Osteocyte (in vitro differentiated cells): Measurements from ENCODE around the gene FHOD3. TPM values are rescaled to one million over a fixed set of nuclear protein-coding genes. Genes with fewer than 3 reads are reported as not detected.

ENCODE experiments used
- DNase-seq: peaks from one replicate; pipeline ENCODE4 v3.0.0; 2021; ENCODE audit warnings: mixed read lengths; ENCODE audit not compliant: unreplicated experiment; ENCODE audit errors: extremely low spot score
- H3K27ac Mint-ChIP-seq: one replicate; pipeline ENCODE4 v1.8.0; 2021; ENCODE audit warnings: mild to moderate bottlenecking, mixed read lengths; ENCODE audit not compliant: unreplicated experiment
- H3K27me3 Mint-ChIP-seq: one replicate; pipeline ENCODE4 v1.8.0; 2021; ENCODE audit warnings: mixed read lengths; ENCODE audit not compliant: unreplicated experiment
- H3K36me3 Mint-ChIP-seq: one replicate; pipeline ENCODE4 v1.8.0; 2021; ENCODE audit warnings: mixed read lengths; ENCODE audit not compliant: unreplicated experiment
- H3K4me1 Mint-ChIP-seq: one replicate; pipeline ENCODE4 v1.8.0; 2021; ENCODE audit warnings: mixed read lengths; ENCODE audit not compliant: unreplicated experiment
- H3K4me3 Mint-ChIP-seq: one replicate; pipeline ENCODE4 v1.8.0; 2021; ENCODE audit warnings: mild to moderate bottlenecking, moderate library complexity, mixed read lengths; ENCODE audit not compliant: unreplicated experiment
- H3K9me3 Mint-ChIP-seq: one replicate; pipeline ENCODE4 v1.8.0; 2021; ENCODE audit warnings: mixed read lengths; ENCODE audit not compliant: unreplicated experiment
- total RNA-seq: library from RNA; stranded (reverse); gene quantifications from 2 replicates; pipeline ENCODE4 v1.2.1, GENCODE V29; 2021
- TF ChIP-seq, protein P1 (sequence below): fragments of 200-600 bp; sonication (generic); IDR thresholded peaks from 2 replicates; pipeline ENCODE4 v1.5.0; 2021; ENCODE audit warnings: antibody characterized with exemption, mild to moderate bottlenecking, moderate library complexity

FHOD3 gene
- total RNA-seq, 1 donor from 2014 or later: 1.2 TPM

- Mint-ChIP-seq H3K9me3 (no peaks in the 10 kb centered on the region), H3K4me1 (peaks cover 2% of the 10 kb centered on the region), H3K4me3 (no peak overlapping the region), H3K27ac (no peak overlapping the region), H3K27me3 (peaks cover 15% of the 10 kb centered on the region), H3K36me3 (no peaks in the 10 kb centered on the region)
- TF ChIP-seq, protein P1, sequence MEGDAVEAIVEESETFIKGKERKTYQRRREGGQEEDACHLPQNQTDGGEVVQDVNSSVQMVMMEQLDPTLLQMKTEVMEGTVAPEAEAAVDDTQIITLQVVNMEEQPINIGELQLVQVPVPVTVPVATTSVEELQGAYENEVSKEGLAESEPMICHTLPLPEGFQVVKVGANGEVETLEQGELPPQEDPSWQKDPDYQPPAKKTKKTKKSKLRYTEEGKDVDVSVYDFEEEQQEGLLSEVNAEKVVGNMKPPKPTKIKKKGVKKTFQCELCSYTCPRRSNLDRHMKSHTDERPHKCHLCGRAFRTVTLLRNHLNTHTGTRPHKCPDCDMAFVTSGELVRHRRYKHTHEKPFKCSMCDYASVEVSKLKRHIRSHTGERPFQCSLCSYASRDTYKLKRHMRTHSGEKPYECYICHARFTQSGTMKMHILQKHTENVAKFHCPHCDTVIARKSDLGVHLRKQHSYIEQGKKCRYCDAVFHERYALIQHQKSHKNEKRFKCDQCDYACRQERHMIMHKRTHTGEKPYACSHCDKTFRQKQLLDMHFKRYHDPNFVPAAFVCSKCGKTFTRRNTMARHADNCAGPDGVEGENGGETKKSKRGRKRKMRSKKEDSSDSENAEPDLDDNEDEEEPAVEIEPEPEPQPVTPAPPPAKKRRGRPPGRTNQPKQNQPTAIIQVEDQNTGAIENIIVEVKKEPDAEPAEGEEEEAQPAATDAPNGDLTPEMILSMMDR: no peak
- DNase-seq: no peak
Observed at GRCh38 chr18:36652503-36652902, 355.0 kb downstream of the FHOD3 start.

DNA sequence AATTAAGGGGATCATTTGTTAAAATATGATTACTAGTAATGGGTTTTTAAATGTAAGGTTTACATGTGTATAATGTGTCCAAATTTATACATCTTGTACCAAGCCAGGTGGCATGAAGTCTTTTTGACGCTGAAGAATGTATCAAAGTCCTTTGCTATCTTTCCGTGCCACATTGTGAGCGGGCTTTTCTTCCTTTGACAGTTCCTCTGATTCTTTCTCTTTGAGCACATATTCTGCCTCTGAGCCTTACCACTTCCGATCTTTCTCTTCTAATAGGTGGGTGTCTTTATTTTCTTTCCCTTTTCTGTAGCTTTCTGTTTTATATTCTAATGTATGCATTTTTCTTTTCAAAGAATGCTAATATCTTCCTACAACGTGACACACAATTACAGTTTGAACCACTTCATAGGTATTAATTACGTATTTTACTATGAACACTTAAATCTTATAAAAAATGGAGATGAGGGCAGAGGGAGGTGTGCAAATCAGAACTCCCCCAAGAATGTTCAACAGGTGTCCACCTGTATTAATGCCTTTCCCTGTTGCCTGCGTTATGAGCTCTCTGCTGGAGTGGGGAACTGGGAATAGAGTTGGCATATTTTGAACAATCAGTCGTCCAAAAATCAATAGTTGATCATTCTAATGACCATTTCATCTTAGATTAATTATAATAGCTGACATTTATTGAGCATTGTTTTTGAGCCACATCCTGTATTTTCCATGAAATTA, 355.8 kb downstream of the FHOD3 start:
- Mint-ChIP-seq H3K4me3 (no peak overlapping the region), H3K9me3 (no peaks in the 10 kb centered on the region), H3K36me3 (no peaks in the 10 kb centered on the region), H3K27ac (no peak overlapping the region), H3K4me1 (peaks cover 2% of the 10 kb centered on the region), H3K27me3 (peaks cover 13% of the 10 kb centered on the region)
- DNase-seq: no peak
- TF ChIP-seq, protein P1: no peak

DNA sequence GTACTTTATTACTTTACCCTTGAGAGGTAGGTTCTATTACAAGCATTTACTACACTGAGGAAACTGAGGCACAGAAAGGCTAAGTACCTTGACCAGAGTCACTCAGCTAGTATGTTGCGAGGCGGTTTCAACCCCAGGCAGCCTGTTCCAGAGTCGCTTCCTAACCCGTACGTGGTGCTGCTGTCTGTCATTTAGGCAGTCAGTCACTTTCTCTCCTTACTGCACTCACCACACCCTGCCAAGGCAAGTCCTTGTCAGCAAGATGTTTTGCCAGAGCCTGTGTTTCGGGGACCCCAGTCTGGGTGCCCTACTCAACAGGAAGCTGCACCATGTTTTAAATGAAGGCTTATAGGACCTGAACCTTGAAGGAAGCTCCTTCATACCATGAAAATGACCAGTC, 356.4 kb downstream of the FHOD3 start:
- Mint-ChIP-seq H3K36me3 (no peaks in the 10 kb centered on the region), H3K9me3 (no peaks in the 10 kb centered on the region), H3K4me3 (no peak overlapping the region), H3K27me3 (peaks cover 13% of the 10 kb centered on the region), H3K27ac (no peak overlapping the region), H3K4me1 (peaks cover 2% of the 10 kb centered on the region)
- DNase-seq: no peak
- TF ChIP-seq, protein P1: no peak

GRCh38 chr18:36655074-36655473, 357.6 kb downstream of the FHOD3 start:
- DNase-seq: no peak
- no peaks in the 10 kb centered on the region for H3K9me3 Mint-ChIP-seq
- no peak overlapping the region for H3K27ac Mint-ChIP-seq
- no peak overlapping the region for H3K4me3 Mint-ChIP-seq
- TF ChIP-seq, protein P1: no peak
- H3K27me3 Mint-ChIP-seq: peaks cover 13% of the 10 kb centered on the region
- H3K4me1 Mint-ChIP-seq: peaks cover 2% of the 10 kb centered on the region
- no peaks in the 10 kb centered on the region for H3K36me3 Mint-ChIP-seq

DNA sequence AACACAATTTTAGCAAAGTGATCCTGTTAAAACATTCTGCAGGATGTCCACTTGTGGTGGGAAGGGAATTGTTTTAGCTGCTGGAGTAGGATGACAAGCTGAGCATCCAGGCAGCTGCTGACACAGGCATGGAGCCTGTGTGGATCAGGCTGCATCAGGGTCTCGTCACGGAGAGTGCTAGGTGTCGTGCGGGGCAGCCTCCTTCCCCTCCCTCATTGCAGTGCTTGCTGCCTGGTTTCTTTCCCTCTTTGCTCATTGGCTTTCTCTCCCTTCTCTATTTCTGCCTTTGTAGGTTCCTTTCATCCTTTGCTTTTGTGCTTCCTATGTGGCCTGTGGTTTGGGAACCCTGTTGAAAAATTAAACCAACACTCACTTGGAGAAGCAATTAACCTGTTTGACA, 358.4 kb downstream of the FHOD3 start:
- peaks cover 2% of the 10 kb centered on the region for H3K4me1 Mint-ChIP-seq
- no peaks in the 10 kb centered on the region for H3K36me3 Mint-ChIP-seq

More for the DNA sequence above, 358.4 kb downstream of the FHOD3 start:
- TF ChIP-seq, protein P1: no peak
- Mint-ChIP-seq H3K27me3 (peaks cover 11% of the 10 kb centered on the region), H3K9me3 (no peaks in the 10 kb centered on the region), H3K4me3 (no peak overlapping the region), H3K27ac (no peak overlapping the region)
- no peak for DNase-seq
